HepG2 (cell line): Measurements from ENCODE around the gene EIF1AD. TPM values are rescaled to one million over a fixed set of nuclear protein-coding genes. Genes with fewer than 3 reads are reported as not detected.
"Not testable (repeated sequence)": the region's sequence is repeated elsewhere in the genome, so short reads cannot be mapped to it uniquely, and the experiment has no call there.

Experiments
- ATAC-seq: fragments of 200-7000 bp; cut with Tn5 transposase; 3 replicates; pipeline ENCODE4 v1.9.1; 2020; ENCODE audit warnings: mild to moderate bottlenecking, moderate library complexity
- BruUV-seq: library from RNA; stranded (reverse); fragments of 400-500 nt; replicated peaks from 2 replicates; lab custom pipeline; 2021; lab: Mats Ljungman, UMichigan
- CTCF ChIA-PET: fragments of 300-600 bp; formaldehyde crosslinking; extraction: SDS; loops from one replicate; lab custom pipeline; 2021; ENCODE audit warnings: low total read pairs, inconsistent platforms, low intra/inter-chr PET ratio; lab: Yijun Ruan, JAX
- POLR2A ChIA-PET: fragments of 350-600 bp; sonication (Branson Sonifier 250); formaldehyde crosslinking; loops from one replicate; lab custom pipeline; 2020; ENCODE audit warnings: antibody characterized with exemption, inconsistent platforms; lab: Yijun Ruan, JAX
- DNase-seq: peaks from one replicate; pipeline ENCODE4 v3.0.0-alpha.2; 2015; ENCODE audit warnings: low spot score
- FAIRE-seq: peaks from 3 replicates; lab custom pipeline; 2011; peaks lifted over from hg19 to GRCh38; lab: Jason Lieb, UNC
- H2AFZ ChIP-seq: one replicate; pipeline ENCODE4 v1.6.1; 2011; ENCODE audit warnings: low read length, inconsistent platforms
- H3K27ac ChIP-seq: fragments of 300-600 bp; 3 replicates; pipeline ENCODE4 v1.8.0; 2011; ENCODE audit warnings: mixed run types, mild to moderate bottlenecking, mixed read lengths, low read length, inconsistent platforms; ENCODE audit not compliant: insufficient read depth; ENCODE audit errors: extremely low read length
- H3K27me3 ChIP-seq, 2 experiments: fragments of 200-600 bp in 1 of 2; 2 replicates in 1 of 2; 3 replicates in 1 of 2; pipeline versions ENCODE4 v1.6.0 to v1.8.0; 2011; ENCODE audit warnings: low read length in 2 of 2, mild to moderate bottlenecking in 2 of 2, moderate library complexity in 2 of 2, inconsistent platforms in 1 of 2; ENCODE audit not compliant: insufficient read depth in 2 of 2, control insufficient read depth in 1 of 2
- H3K36me3 ChIP-seq, 2 experiments: fragments of 200-600 bp in 1 of 2; replicated peaks in 1 of 2; 2 replicates in 1 of 2; 3 replicates in 1 of 2; pipeline versions ENCODE4 v1.5.1 to v1.8.0; 2011; ENCODE audit warnings: low read length in 2 of 2, inconsistent platforms in 1 of 2; ENCODE audit not compliant: insufficient read depth in 2 of 2, control insufficient read depth in 1 of 2
- H3K4me1 ChIP-seq: 2 replicates; pipeline ENCODE4 v1.5.1; 2012; ENCODE audit warnings: low read length, inconsistent platforms; ENCODE audit not compliant: insufficient read depth
- H3K4me2 ChIP-seq: 2 replicates; pipeline ENCODE4 v1.6.0; 2011; ENCODE audit warnings: low read depth, low read length, inconsistent platforms
- H3K4me3 ChIP-seq, 3 experiments: fragments of 200-600 bp in 1 of 3; sonication (generic), shearing (Covaris generic) in 1 of 3; replicated peaks in 1 of 3; 2 replicates each; pipeline ENCODE4 v1.5.1; 2011 to 2016; ENCODE audit warnings: low read length in 3 of 3, inconsistent platforms in 2 of 3, low read depth in 2 of 3, mild to moderate bottlenecking in 2 of 3, control low read depth in 1 of 3, mixed read lengths in 1 of 3; ENCODE audit not compliant: insufficient read depth in 1 of 3
- H3K79me2 ChIP-seq: one replicate; pipeline ENCODE4 v1.6.1; 2011; ENCODE audit warnings: low read length, inconsistent platforms; ENCODE audit not compliant: insufficient read depth
- H3K9ac ChIP-seq: 2 replicates; pipeline ENCODE4 v1.6.0; 2011; ENCODE audit warnings: mild to moderate bottlenecking, low read depth, low read length, inconsistent platforms; ENCODE audit not compliant: insufficient read depth
- H3K9me3 ChIP-seq: 2 replicates; pipeline ENCODE4 v1.5.1; 2012; ENCODE audit warnings: mild to moderate bottlenecking, low read length
- H4K20me1 ChIP-seq: 2 replicates; pipeline ENCODE4 v1.6.0; 2011; ENCODE audit warnings: inconsistent platforms, mild to moderate bottlenecking, low read length, moderate library complexity; ENCODE audit not compliant: insufficient read depth
- MAFF ChIP-seq: IDR thresholded peaks from 2 replicates; pipeline ENCODE4 v1.6.1; 2011; ENCODE audit warnings: low read depth, low read length, improper control_type of control experiment
- MAFK ChIP-seq, 2 experiments: IDR thresholded peaks in 1 of 2; conservative IDR thresholded peaks in 1 of 2; 2 replicates each; pipeline ENCODE4 v1.6.1; 2011; ENCODE audit warnings: improper control_type of control experiment in 2 of 2, low read length in 2 of 2
- ZNF777 ChIP-seq: sonication (generic); formaldehyde crosslinking; IDR thresholded peaks from 2 replicates; pipeline ENCODE4 v1.4.0; 2020; ENCODE audit warnings: missing genetic modification reagents
- WGBS: methylation state at CpG from one replicate; pipeline ENCODE4 v1.1.6; 2017; ENCODE audit warnings: low lambda C conversion rate; 5-methylcytosine and 5-hydroxymethylcytosine counted together
- in situ Hi-C: cut with HindIII; loops from 2 replicates; pipeline ENCODE4 v1.10.0; 2017; ENCODE audit warnings: low pct_unique_long_range_greater_than_20kb; ENCODE audit not compliant: extremely low pct_ligation_motif_present
- intact Hi-C: fragments of 100-400 bp; cut with micrococcal nuclease; formaldehyde crosslinking; loops from one replicate; pipeline ENCODE4 v1.10.0; 2022; ENCODE audit not compliant: unreplicated experiment
- polyA plus RNA-seq, 8 experiments: library from polyadenylated mRNA; depleted of rRNA in 3 of 8; stranded (reverse) in 7 of 8; unstranded in 1 of 8; fragments of >200 nt; fragmentation: Illumina TruSeq in 4 of 8; extraction: Trizol in 4 of 8; gene quantifications; 2 replicates each; pipeline versions ENCODE4 v1.2.1 to v1.2.3, GENCODE V29; 2011 to 2016; ENCODE audit warnings: low read depth in 4 of 8, missing spikeins in 1 of 8, mixed read lengths in 1 of 8; ENCODE audit not compliant: insufficient read depth in 1 of 8
- total RNA-seq, 5 experiments: library from RNA; depleted of rRNA; stranded (reverse); fragments of >200 nt; fragmentation: Illumina TruSeq; extraction: Trizol; gene quantifications; 2 replicates each; pipeline ENCODE4 v1.2.3, GENCODE V29; 2016; ENCODE audit warnings: low read depth in 1 of 5

Gene EIF1AD
- total and polyA plus RNA-seq, 2 of the 13 experiments (the other 11 are each of a cell fraction or from before 2014, with no cell fraction given): 18.2 to 30.8 TPM

- intact Hi-C loops, H4K20me1 ChIP-seq, H3K27ac ChIP-seq, in situ Hi-C loops, H3K36me3 ChIP-seq, ATAC-seq, DNase-seq, H3K9ac ChIP-seq, H3K79me2 ChIP-seq, CTCF ChIA-PET, H2AFZ ChIP-seq, BruUV-seq, FAIRE-seq, H3K9me3 ChIP-seq: not testable (repeated sequence)
- H3K4me1 ChIP-seq: peaks cover 52% of the 10 kb centered on the region
- H3K4me2 ChIP-seq: peak overlapping the region; percentile 59; the same call in 1 of the 2 replicates
- POLR2A ChIA-PET: interaction anchor here (1.3 kb wide), 2 partner anchors 9 to 64 kb away, joined by 3 to 7 read pairs; partner anchors contain the start of gene FIBP
- TF ChIP-seq ZNF777: peak; percentile 23; the same call in 1 of the 2 replicates
- H3K27me3 ChIP-seq: peaks cover 0 to 13% of the 10 kb centered on the region in 2 experiments; a peak in 4 of 5 replicates
- 5% methylated on average over 3 of the region's 3 CpGs for WGBS
- H3K4me3 ChIP-seq: 0 out of 6 replicates have a peak overlapping the region, but pooled peaks of 1 of the 3 experiments have one; percentile 28
Measured at GRCh38 chr11:65951641-65952040, 50.3 kb downstream of the EIF1AD start.

DNA sequence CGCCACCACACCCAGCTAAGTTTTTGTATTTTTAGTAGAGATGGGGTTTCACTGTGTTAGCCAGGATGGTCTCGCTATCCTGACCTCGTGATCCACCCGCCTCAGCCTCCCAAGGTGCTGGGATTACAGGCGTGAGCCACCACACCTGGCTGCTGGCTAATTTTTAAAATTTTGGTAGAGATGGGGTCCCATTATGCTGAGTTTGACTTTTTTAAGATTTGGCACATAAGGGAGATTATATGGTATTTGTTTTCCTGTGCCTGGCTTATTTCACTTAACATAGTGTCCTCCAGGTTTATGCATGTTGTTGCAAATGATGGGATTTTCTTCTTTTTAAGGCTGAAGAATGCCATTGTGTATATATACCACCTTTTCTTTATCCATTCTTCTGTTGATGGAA is 51.2 kb downstream of the EIF1AD start:
- intact Hi-C loops, H3K4me3 ChIP-seq, H2AFZ ChIP-seq, H3K9me3 ChIP-seq, POLR2A ChIA-PET, H3K27ac ChIP-seq, H3K36me3 ChIP-seq, FAIRE-seq, DNase-seq, ATAC-seq, H3K79me2 ChIP-seq, in situ Hi-C loops, BruUV-seq, H3K4me2 ChIP-seq, H4K20me1 ChIP-seq, H3K9ac ChIP-seq, CTCF ChIA-PET: not testable (repeated sequence)
- Histone ChIP-seq H3K27me3 (peaks cover 0 to 22% of the 10 kb centered on the region in 2 experiments; a peak in 4 of 5 replicates), H3K4me1 (peaks cover 55% of the 10 kb centered on the region)
- TF ChIP-seq MAFF (peak; percentile 40; the same call in 1 of the 2 replicates), MAFK (conservative IDR thresholded peaks at IDR 0.05 in 1 of 2, IDR thresholded peaks at IDR 0.05 in 1 of 2; ENCODE audit: low read length in 2 of 2) (peak; percentile 26 to 60; a peak in 2 of 4 replicates)
- 82% methylated on average over 5 of the region's 5 CpGs for WGBS
